ENCODE data around the gene MBNL1. TPM values are rescaled to one million over a fixed set of nuclear protein-coding genes. Genes with fewer than 3 reads are reported as not detected.

The MBNL1 gene
- polyA plus RNA-seq, 3 donors, result 190 to 204 (median 191) TPM

DNA sequence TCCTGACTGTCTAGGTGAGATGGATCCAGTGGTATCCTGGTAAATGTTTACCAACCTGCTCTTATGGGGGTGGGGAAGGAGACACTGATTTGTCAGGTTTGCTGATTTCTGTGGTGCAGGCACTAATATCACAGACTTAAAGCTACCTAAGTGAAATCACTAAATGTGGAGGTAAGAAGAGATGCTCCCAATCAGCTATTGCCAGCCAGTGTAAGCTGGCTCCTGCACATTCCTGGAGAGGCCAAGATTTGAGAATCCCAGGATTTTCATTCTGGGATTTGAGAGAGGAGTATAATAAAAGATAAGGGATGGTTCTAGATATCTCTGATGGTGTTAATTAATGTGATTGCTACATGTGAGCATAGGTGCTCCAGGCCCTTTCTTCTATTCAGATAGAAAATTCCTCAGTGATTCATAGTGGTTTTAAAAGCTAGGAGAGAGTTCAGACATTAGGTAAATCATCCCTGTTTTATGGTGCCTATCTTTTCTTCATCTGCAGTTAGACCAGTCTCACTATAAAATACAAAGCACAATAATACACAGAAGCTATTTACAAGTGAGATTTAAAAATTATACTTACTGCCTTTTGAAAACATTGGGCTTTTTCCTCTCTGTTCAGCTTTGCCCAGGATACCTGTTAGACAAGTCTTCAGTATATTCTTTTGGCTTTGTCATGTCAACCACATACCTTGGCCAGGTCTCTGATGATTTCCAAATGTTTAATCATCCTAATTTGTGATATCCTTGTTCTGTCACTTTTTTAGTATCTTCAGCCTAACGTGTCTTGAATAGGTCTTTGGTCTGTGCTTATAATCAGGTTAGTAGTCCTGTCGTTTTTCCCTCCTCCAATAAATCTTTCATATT is 90.9 kb downstream of the MBNL1 start:
- Histone ChIP-seq H3K36me3 (replicated peaks in 1 of 2; ENCODE audit: control insufficient read depth in 1 of 2, insufficient read depth in 2 of 2, low read length in 2 of 2) (peaks cover 14 to 61% of the 10 kb centered on the region in 2 donors), H3K9me3 (replicated peaks in 1 of 2; ENCODE audit: control insufficient read depth in 1 of 2, insufficient read depth in 1 of 2, low read length in 2 of 2) (no peaks in the 10 kb centered on the region), H3K27ac (ENCODE audit: low read depth in 1 of 2, low read length in 2 of 2) (peak overlapping the region in 1 of 2 donors; percentile 50), H3K4me1 (ENCODE audit: control insufficient read depth in 1 of 2, insufficient read depth in 2 of 2, low read length in 2 of 2) (no peaks in the 10 kb centered on the region), H4K20me1 (ENCODE audit: insufficient read depth, low read length) (peaks cover 99% of the 10 kb centered on the region), H3K4me3 (replicated peaks in 1 of 3; ENCODE audit: low read depth in 2 of 3, low read length in 3 of 3) (no peak overlapping the region), H3K79me2 (ENCODE audit: insufficient read depth, low read length) (peaks cover 100% of the 10 kb centered on the region), H3K4me2 (replicated peaks; ENCODE audit: extremely low read depth, low read length, poor library complexity, severe bottlenecking) (no peak overlapping the region), H3K27me3 (ENCODE audit: control insufficient read depth in 2 of 2, insufficient read depth in 2 of 2, low read length in 2 of 2) (no peaks in the 10 kb centered on the region), H2AFZ (ENCODE audit: insufficient read depth, low read depth, low read length, poor library complexity, severe bottlenecking) (no peak overlapping the region), H3K9ac (ENCODE audit: insufficient read depth, low read length, poor library complexity, severe bottlenecking) (no peak overlapping the region)
- Mint-ChIP-seq H3K27ac (peak overlapping the region in 3 of 7 donors; percentile 8 to 84 (median 21)), H3K36me3 (peaks cover 28 to 34% of the 10 kb centered on the region in 2 donors), H3K4me3 (no peak overlapping the region), H3K4me1 (peaks cover 8% of the 10 kb centered on the region), H3K27me3 (ENCODE audit: low read depth in 3 of 3) (no peaks in the 10 kb centered on the region), H3K9me3 (no peaks in the 10 kb centered on the region)
- no CpG with 5 or more reads among the region's 2 CpGs for WGBS (ENCODE audit: insufficient coverage)
- no peak for DNase-seq
- intact Hi-C loops (cut with micrococcal nuclease), result loop anchor here in 1 of 2 donors (5.0 kb wide), 1 partner anchor 37 kb away; no protein-coding TSS in a partner anchor
- TF ChIP-seq CTCF (IDR thresholded peaks at IDR 0.05), result no peak

GRCh38 chr3:152360302-152360701 is 91.6 kb downstream of the MBNL1 start:
- Histone ChIP-seq H3K79me2 (ENCODE audit: insufficient read depth, low read length) (peaks cover 100% of the 10 kb centered on the region), H3K9ac (ENCODE audit: insufficient read depth, low read length, poor library complexity, severe bottlenecking) (no peak overlapping the region), H3K36me3 (replicated peaks in 1 of 2; ENCODE audit: control insufficient read depth in 1 of 2, insufficient read depth in 2 of 2, low read length in 2 of 2) (peaks cover 19 to 59% of the 10 kb centered on the region in 2 donors), H3K4me2 (replicated peaks; ENCODE audit: extremely low read depth, low read length, poor library complexity, severe bottlenecking) (no peak overlapping the region), H3K9me3 (replicated peaks in 1 of 2; ENCODE audit: control insufficient read depth in 1 of 2, insufficient read depth in 1 of 2, low read length in 2 of 2) (no peaks in the 10 kb centered on the region), H4K20me1 (ENCODE audit: insufficient read depth, low read length) (peaks cover 99% of the 10 kb centered on the region), H2AFZ (ENCODE audit: insufficient read depth, low read depth, low read length, poor library complexity, severe bottlenecking) (no peak overlapping the region), H3K27me3 (ENCODE audit: control insufficient read depth in 2 of 2, insufficient read depth in 2 of 2, low read length in 2 of 2) (no peaks in the 10 kb centered on the region), H3K4me1 (ENCODE audit: control insufficient read depth in 1 of 2, insufficient read depth in 2 of 2, low read length in 2 of 2) (no peaks in the 10 kb centered on the region), H3K27ac (ENCODE audit: low read depth in 1 of 2, low read length in 2 of 2) (peak overlapping the region in 1 of 2 donors; percentile 50), H3K4me3 (replicated peaks in 1 of 3; ENCODE audit: low read depth in 2 of 3, low read length in 3 of 3) (no peak overlapping the region)
- Mint-ChIP-seq H3K4me3 (no peak overlapping the region), H3K9me3 (no peaks in the 10 kb centered on the region), H3K36me3 (peaks cover 28 to 32% of the 10 kb centered on the region in 2 donors), H3K27me3 (ENCODE audit: low read depth in 3 of 3) (no peaks in the 10 kb centered on the region), H3K4me1 (peaks cover 9% of the 10 kb centered on the region), H3K27ac (peak overlapping the region in 4 of 7 donors; percentile 2 to 84 (median 74))
- no peak for TF ChIP-seq CTCF (IDR thresholded peaks at IDR 0.05)
- no CpG with 5 or more reads among the region's 2 CpGs for WGBS (ENCODE audit: insufficient coverage)
- intact Hi-C loops (cut with micrococcal nuclease), result no loop called here
- peak in 1 of 3 donors; percentile 29 for DNase-seq
